Posterior cingulate gyrus (tissue), 11 donors: ENCODE results near the gene GNB5.
A peak's percentile ranks its signal among the peaks of the same experiment; 100 is the strongest.

Experiments
- DNase-seq, 10 donors: peaks; one replicate each; pipeline versions ENCODE4 v3.0.0 to v3.0.0-alpha.2; 2020 to 2021; ENCODE audit warnings: mixed read lengths in 3 of 10
- intact Hi-C: fragments of 100-400 bp; cut with DNase I; formaldehyde crosslinking; loops from one replicate; pipeline ENCODE4 v1.15.1; 2023

Gene GNB5

DNA sequence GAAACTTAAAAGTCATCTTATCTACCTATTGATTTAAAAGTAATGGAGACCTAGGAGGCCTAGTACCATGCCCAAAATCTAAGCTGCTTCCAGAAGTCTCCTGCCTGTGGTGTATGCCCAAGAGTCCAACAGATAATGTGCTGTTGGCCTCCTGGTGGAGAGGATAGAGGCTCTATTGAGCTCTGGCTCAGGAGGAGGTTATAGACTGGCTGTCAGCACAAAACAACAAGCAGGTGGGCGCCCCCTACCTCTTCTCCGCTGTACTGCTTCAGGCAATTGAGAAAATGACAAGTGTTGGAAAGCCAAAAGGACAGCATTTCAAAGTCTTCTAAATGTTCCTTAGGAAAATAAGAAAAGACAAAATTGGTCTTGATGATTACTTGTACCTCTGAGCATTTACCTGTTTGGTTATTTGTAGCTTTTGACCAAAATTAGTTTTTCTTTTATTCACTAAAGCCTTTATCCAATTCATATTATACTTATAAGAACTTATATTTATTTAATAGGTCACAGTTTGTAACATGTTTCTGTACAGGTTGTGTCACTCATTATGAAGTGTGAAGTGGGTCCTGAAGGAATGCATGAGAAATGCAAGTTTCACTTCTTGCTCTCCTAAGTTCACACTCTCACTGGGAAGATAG is 17.2 kb upstream of the GNB5 start:
- intact Hi-C loops: no loop called here
- peak in 8 of 10 donors; percentile 21 to 91 (median 52) for DNase-seq

- no peak for DNase-seq
These were observed 16.0 kb upstream of the GNB5 start for GRCh38 chr15:52207191-52207590.

GRCh38 chr15:52206446-52206845 is 15.3 kb upstream of the GNB5 start:
- intact Hi-C loops: no loop called here
- no peak for DNase-seq

More at GRCh38 chr15:52207191-52207590, 16.0 kb upstream of the GNB5 start:
- intact Hi-C loops: no loop called here

DNA sequence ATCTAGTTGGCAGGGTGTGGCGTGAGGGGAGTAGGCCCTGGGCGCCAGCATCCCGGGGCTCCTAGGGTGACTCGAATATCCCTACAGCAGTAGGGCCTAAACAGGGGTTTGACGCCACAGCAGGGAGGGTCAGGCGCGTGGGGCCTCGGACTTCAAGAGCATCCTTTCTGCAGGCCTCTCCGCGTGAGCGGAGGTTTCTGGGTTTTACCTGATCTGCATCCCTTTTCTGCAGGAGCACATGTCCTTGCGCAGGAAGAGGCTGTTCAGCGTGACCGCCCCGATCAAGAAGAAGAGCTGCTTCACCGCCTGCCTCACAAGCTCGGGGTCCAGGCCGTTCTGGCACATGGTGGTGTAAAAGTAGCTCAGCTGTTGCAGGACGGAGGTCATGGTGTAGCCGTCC is 13.5 kb upstream of the GNB5 start:
- intact Hi-C loops: no loop called here
- peak in 1 of 10 donors; percentile 45 for DNase-seq

DNA sequence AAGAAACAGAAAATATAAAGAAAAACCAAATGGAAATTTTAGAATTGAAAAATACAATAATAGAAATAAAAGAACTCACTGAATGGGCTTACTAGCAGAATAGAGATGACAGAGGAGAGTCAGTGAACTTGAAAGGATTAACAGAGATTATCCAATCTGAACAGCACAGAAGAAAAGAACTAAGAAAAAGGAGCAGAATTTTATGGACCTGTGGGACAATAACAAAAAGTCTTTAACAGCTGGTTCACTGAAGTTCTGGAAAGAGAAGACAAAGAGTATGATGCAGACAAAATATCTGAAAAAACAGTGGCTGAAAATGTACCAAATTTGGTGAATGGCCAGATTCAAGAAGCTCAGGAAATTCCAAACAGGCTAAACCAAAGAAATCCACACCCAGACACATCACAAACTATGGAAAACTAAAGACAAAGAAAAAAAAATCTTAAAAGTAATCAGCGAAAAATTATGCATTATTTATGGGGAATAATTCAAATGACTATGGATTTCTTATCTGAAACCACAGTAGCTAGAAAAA is 9.7 kb upstream of the GNB5 start:
- no peak for DNase-seq

GRCh38 chr15:52199271-52199670 is 8.1 kb upstream of the GNB5 start:
- DNase-seq: no peak
- intact Hi-C loops: no loop called here

More for the DNA sequence above, 9.7 kb upstream of the GNB5 start:
- intact Hi-C loops: no loop called here

- intact Hi-C loops: no loop called here
- no peak for DNase-seq
These were observed 5.7 kb upstream of the GNB5 start for GRCh38 chr15:52196891-52197290.

DNA sequence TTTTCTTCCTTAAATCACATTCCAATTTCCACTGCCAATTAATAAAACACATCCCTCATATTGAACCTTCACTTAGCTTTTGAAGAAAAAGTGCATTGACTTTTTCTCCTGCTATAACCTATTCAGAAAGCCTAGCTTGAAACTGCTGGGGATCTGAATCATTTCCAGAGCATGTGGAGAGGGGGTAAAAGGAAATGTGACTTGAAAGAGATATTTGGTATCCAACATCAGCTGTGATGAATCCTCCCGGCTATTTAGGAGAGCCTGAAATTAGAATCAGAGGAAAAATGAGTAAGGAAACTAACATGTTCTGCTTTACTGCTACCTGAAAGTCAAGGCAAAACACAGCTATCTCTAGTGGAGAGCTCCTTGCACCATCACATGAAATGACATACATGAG is 2.6 kb upstream of the GNB5 start:
- no peak for DNase-seq
- intact Hi-C loops: no loop called here

- DNase-seq: no peak
- intact Hi-C loops: no loop called here
These were observed 2.1 kb upstream of the GNB5 start for GRCh38 chr15:52193321-52193720.

GRCh38 chr15:52186651-52187486 is 4.3 kb downstream of the GNB5 start:
- intact Hi-C loops: no loop called here
- no peak for DNase-seq

- DNase-seq: peak in 1 of 10 donors; percentile 59
- intact Hi-C loops: no loop called here
These were observed 6.0 kb downstream of the GNB5 start for GRCh38 chr15:52185151-52185561.

DNA sequence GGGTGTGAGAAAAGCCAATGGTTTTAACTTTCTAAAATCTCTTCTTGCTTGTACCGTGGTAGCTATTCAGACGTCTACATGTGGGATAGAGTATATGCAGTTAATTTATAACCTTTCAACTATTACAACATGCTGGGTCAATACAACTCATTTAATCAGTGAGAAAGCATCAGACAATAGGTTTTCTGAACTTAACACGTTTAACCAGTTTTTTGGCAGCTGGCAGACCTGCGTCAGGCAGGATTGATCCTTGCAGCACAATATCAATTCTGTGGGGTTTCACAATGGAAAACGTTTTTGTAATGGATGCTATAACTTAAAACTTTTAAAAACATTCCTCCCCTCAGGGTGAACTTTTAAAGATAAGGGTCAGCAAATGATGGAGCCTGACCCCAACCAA is 6.5 kb downstream of the GNB5 start:
- no peak for DNase-seq
- intact Hi-C loops: no loop called here

- DNase-seq: peak in 5 of 10 donors; percentile 30 to 88 (median 34)
- intact Hi-C loops: no loop called here
These were observed 7.5 kb downstream of the GNB5 start for GRCh38 chr15:52183562-52184173.

DNA sequence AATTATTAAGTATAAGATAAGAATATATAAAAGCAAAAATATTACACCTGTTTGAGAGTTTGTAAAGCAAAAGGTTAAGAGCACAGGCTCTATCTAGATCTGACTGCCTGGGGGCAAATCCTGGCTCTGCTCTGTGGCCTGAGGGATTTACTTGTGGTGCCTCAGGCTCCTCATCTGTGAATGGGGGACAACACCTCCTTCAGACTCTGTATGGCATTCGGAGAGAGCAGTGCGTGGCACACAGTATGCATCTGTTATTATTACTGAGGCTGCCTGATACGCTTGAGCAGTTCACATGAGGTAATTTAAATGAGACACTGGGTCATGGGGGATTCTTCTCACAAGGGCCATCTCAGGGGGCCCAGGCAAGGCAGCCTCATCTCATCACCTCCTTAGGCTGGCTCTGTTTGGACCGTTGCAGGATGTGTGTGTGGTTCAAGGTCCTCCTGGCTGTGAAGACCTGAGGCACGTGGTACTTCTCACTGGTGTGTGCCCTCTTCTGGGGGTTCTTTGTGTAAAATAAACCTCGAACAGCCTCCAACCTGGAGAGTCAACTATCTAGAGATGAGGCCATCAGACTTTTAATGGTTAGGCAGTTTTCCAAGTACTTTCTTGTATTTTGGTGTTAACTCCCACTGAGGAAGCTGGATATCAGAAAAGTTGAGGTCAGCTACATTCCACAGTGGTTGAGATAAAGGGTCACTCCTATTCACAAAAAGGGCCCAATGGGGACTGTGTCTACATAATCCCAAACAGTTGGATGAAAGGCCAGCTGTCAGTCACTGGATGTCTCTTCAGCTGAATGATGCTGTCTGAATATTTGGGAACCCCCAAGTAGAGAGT is 9.0 kb downstream of the GNB5 start:
- DNase-seq: no peak
- intact Hi-C loops: no loop called here

DNA sequence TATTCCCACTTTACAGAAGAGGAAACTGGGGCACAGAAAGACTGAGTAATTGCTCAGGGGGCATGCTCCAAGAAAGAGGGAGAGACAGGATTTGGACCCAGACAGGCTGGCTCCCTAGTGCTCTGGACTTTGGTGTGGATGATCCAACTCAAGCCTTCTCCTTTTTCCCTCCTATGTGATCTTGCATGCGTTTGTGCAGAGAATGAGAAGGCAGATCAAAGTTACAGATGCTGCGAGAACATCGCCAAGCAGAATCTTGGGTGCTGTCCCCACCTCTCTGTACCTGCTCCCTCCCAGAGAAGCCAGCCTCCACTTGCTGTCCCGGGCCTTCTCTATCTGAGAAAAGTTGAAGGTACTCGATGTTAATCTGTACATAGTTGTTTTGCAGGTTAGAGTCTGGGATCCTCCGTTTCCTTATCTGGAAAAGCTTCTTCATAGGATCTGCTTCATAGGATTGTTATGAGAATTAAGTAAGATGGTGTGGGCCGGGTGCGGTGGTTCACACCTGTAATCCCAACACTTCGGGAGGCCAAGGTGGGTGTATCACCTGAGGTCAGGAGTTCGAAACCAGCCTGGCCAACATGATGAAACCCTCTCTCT is 10.2 kb downstream of the GNB5 start:
- intact Hi-C loops: no loop called here
- peak in 1 of 10 donors; percentile 49 for DNase-seq

DNA sequence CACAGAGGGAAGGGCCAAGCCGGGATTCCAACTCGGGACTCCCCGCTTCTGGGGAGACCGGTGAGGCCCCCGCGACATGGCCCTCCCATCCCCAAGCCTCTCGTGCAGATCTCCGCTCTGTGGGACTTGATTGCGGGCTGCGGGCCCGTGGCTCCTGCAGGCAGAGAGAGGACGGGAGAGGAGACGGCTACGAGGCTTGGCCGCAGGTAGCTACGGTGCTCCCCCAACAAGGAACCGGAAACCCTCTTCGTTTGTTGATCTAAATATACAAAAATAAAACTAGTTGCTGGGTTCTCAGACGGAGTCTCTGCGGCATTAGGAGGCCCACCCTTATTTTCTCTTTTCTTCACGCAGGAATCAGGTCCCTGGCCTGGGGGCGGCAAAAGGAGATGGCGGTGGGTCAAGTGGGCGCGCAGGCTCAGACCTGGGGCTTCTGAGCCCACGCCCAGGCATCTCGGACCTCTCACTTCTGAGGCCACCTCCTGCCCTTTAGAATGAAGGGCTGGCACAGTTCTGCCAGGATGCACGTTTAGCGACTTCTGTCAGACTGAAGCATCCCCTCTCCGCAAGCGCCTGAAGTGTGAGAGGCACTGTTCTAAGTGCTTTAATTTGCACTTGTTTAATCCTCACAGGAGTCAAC is 10.9 kb downstream of the GNB5 start:
- intact Hi-C loops: no loop called here
- peak in 3 of 10 donors; percentile 21 to 87 (median 73) for DNase-seq

DNA sequence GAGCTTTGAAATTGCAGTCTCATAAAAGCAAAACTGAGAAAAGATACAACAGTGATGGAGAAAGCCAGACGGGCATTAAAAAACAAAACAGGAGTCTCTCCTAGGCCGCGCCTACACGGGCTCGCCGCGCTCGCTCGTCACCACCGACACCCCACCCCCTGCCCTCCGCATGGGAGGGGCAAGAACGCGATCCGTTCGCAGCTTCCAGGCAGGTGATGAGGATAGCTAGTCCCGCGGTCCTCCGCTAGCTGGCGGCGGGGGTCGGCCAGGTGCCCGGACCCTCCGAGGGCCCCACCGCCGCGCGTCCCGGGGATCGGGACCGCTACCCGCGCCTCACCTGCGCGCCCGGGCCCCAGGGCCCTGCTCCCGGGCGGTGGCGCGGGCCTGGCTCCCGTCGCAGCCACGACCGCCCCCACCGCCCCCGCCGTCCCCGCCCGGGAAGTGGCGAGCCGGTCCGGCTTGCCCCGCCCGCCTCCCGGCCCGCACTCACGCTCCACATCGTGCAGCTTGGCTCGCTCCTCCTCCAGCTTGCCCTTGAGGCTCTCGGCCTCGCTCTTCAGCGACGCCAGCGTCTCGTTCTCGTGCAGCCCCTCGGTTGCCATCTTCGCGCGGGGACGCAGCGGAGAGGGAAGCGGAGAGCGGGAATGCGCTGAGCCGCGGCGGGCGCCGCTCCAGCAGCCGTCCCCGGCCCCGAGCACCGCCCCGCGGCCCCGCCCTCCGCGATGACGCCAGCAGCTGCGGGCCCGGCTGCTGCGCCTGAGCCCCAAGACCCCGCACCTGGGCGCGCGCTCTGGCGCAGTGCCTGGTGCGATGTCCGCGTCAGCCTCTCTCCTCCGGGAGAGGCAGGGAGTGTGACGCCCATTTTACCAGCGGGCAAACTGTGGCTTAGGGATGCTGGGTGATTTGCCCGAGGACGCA is 11.7 kb downstream of the GNB5 start:
- intact Hi-C loops: no loop called here
- DNase-seq: peak; percentile 53 to 97 (median 80)

GRCh38 chr15:52178765-52179164 is 12.4 kb downstream of the GNB5 start:
- intact Hi-C loops: no loop called here

More at GRCh38 chr15:52178765-52179164, 12.4 kb downstream of the GNB5 start:
- peak in 1 of 10 donors; percentile 81 for DNase-seq
